Measurements from ENCODE around the gene FUZ. TPM values are rescaled to one million over a fixed set of nuclear protein-coding genes. Genes with fewer than 3 reads are reported as not detected.

The FUZ gene
- total and polyA plus RNA-seq, 2 of the 8 experiments (the other 6 are each of a cell fraction or from before 2014, with no cell fraction given), result 28.4 to 33.9 TPM

- no peak overlapping the region for H3K4me3 ChIP-seq (ENCODE audit: extremely low read depth in 1 of 4, insufficient read depth in 2 of 4, low read depth in 3 of 4, low read length in 4 of 4)
- no peaks in the 10 kb centered on the region for H3K27me3 ChIP-seq (replicated peaks in 1 of 4; ENCODE audit: control insufficient read depth in 3 of 4, extremely low read depth in 1 of 4, insufficient read depth in 3 of 4, low read length in 3 of 4)
- H3K4me2 ChIP-seq (ENCODE audit: insufficient read depth in 1 of 2, low read depth in 2 of 2, low read length in 2 of 2), result no peak overlapping the region
- H2BK15ac ChIP-seq (ENCODE audit: low read length), result no peak overlapping the region
- no peak overlapping the region for H3K23ac ChIP-seq (ENCODE audit: insufficient read length)
- no peak overlapping the region for H2AK5ac ChIP-seq (ENCODE audit: low read depth, low read length)
- DNase-seq (ENCODE audit: low read depth in 1 of 2, low spot score in 2 of 2), result no peak
- POLR2A ChIA-PET (ENCODE audit: partially characterized antibody), result interaction anchor here (1.0 to 1.9 kb wide), 4 partner anchors 11 to 31 kb away, joined by 3 to 19 read pairs (median 9); partner anchors contain the start of gene PTOV1
- H2BK12ac ChIP-seq (ENCODE audit: low read depth, low read length), result no peak overlapping the region
- H4K5ac ChIP-seq (ENCODE audit: insufficient read length, low read depth, low read length), result no peak overlapping the region
- H3K14ac ChIP-seq (ENCODE audit: insufficient read length), result no peak overlapping the region
- H3K36me3 ChIP-seq (ENCODE audit: control insufficient read depth in 2 of 4, insufficient read depth in 4 of 4, low read length in 3 of 4), result peaks cover 0 to 13% (median 4%) of the 10 kb centered on the region in 4 experiments; a peak in 5 of 8 replicates
- H3K18ac ChIP-seq (ENCODE audit: extremely low read depth, low read length), result no peak overlapping the region
- H2BK120ac ChIP-seq (replicated peaks; ENCODE audit: low read depth, low read length), result no peak overlapping the region
- H3K56ac ChIP-seq (replicated peaks; ENCODE audit: insufficient read length, low read depth, low read length), result no peak overlapping the region
- no peak overlapping the region for H4K91ac ChIP-seq (replicated peaks; ENCODE audit: insufficient read length, low read length)
- H2BK20ac ChIP-seq (ENCODE audit: low read length), result no peak overlapping the region
- peaks cover 0 to 10% of the 10 kb centered on the region in 2 experiments for H4K20me1 ChIP-seq (replicated peaks in 1 of 2; ENCODE audit: control insufficient read depth in 1 of 2, insufficient read depth in 2 of 2, low read length in 2 of 2)
- no peak for FAIRE-seq
- no peak overlapping the region for H3K27ac ChIP-seq (ENCODE audit: low read depth, low read length)
- peaks cover 11% of the 10 kb centered on the region for H3K79me1 ChIP-seq (ENCODE audit: low read depth, low read length)
- no peak overlapping the region for H3K4ac ChIP-seq (replicated peaks; ENCODE audit: insufficient read length, low read depth, low read length)
- no peak overlapping the region for H3K9ac ChIP-seq (replicated peaks in 1 of 4; ENCODE audit: extremely low read depth in 1 of 4, low read depth in 3 of 4, low read length in 3 of 4)
- WGBS, 2 experiments (ENCODE audit: extremely low coverage in 1 of 2, insufficient coverage in 1 of 2, insufficient read length in 1 of 2, insufficient replicate concordance in 2 of 2, low coverage in 1 of 2, low lambda C conversion rate in 2 of 2, missing lambda C conversion rate in 1 of 2), result 93% methylated on average over 10 of the region's 10 CpGs; no CpG with 5 or more reads in 1 of the 2 experiments
- H3K4me1 ChIP-seq (replicated peaks in 1 of 4; ENCODE audit: control insufficient read depth in 3 of 4, insufficient read depth in 4 of 4, low read length in 3 of 4), result peaks cover 0 to 7% (median 4%) of the 10 kb centered on the region in 4 experiments; a peak in 3 of 7 replicates
- no peak overlapping the region for H2AFZ ChIP-seq (ENCODE audit: low read length)
- CTCF ChIA-PET (ENCODE audit: partially characterized antibody), result interaction anchor here (0.7 to 1.8 kb wide), 5 partner anchors 9 to 216 kb away, joined by 3 to 5 read pairs (median 4); no protein-coding TSS in a partner anchor
- peaks cover 0 to 35% of the 10 kb centered on the region in 2 experiments; a peak in 3 of 4 replicates for H3K79me2 ChIP-seq (ENCODE audit: control insufficient read depth in 1 of 2, insufficient read depth in 2 of 2, low read length in 2 of 2)
- H3K9me3 ChIP-seq (ENCODE audit: insufficient read depth in 2 of 2, low read depth in 1 of 2, low read length in 1 of 2), result no peaks in the 10 kb centered on the region
- no peak overlapping the region for H4K8ac ChIP-seq (ENCODE audit: extremely low read depth, insufficient read depth, low read length)
- no peak overlapping the region for H2BK5ac ChIP-seq (ENCODE audit: low read depth, low read length)
- peaks cover 2% of the 10 kb centered on the region for H3K23me2 ChIP-seq (ENCODE audit: low read depth, low read length)
- TF ChIP-seq KDM4A (IDR thresholded peaks at IDR 0.05; ENCODE audit: low read depth, low read length, severe bottlenecking) (no peak), EGR1 (IDR thresholded peaks at IDR 0.05; ENCODE audit: borderline replicate concordance, low read depth, low read length) (no peak), PHF8 (conservative IDR thresholded peaks at IDR 0.05; ENCODE audit: low read depth, low read length) (no peak), HDAC2 (IDR thresholded peaks at IDR 0.05; ENCODE audit: borderline replicate concordance in 1 of 2, low read depth in 2 of 2, low read length in 2 of 2) (no peak), EP300 (IDR thresholded peaks at IDR 0.05; ENCODE audit: borderline replicate concordance in 1 of 2, low read depth in 2 of 2, low read length in 2 of 2) (no peak), RBBP5 (IDR thresholded peaks at IDR 0.05; ENCODE audit: borderline replicate concordance, low read depth, low read length) (no peak), CTCF (IDR thresholded peaks at IDR 0.05; ENCODE audit: control extremely low read depth in 1 of 3, insufficient read depth in 1 of 3, low read depth in 1 of 3, low read length in 3 of 3) (no peak), TBP (IDR thresholded peaks at IDR 0.05; ENCODE audit: low read depth, low read length) (no peak), GTF2F1 (IDR thresholded peaks at IDR 0.05; ENCODE audit: borderline replicate concordance, low read depth, low read length) (no peak), SP1 (IDR thresholded peaks at IDR 0.05; ENCODE audit: low read depth, low read length) (no peak)
Measured at GRCh38 chr19:49820125-49820524, 7.0 kb upstream of the FUZ start.

All from H1 (cell line).